SJSA1 (cell line): ENCODE data around the gene CD200. TPM values are rescaled to one million over a fixed set of nuclear protein-coding genes. Genes with fewer than 3 reads are reported as not detected.

ENCODE experiments used
- DNase-seq, 2 experiments: peaks; one replicate each; pipeline ENCODE4 v3.0.0-alpha.2; 2015 to 2020; ENCODE audit warnings: low spot score in 2 of 2, low read depth in 1 of 2
- H3K27ac ChIP-seq: fragments of 250-450 bp; sonication (Bioruptor Pico); 2 replicates; pipeline ENCODE4 v1.5.1; 2020; ENCODE audit warnings: mild to moderate bottlenecking, moderate library complexity
- H3K27me3 ChIP-seq: fragments of 250-450 bp; sonication (Bioruptor Pico); replicated peaks from 2 replicates; pipeline ENCODE4 v1.5.1; 2020; ENCODE audit warnings: mild to moderate bottlenecking, moderate library complexity
- H3K36me3 ChIP-seq: fragments of 250-450 bp; sonication (Bioruptor Pico); 2 replicates; pipeline ENCODE4 v1.5.1; 2020; ENCODE audit warnings: mild to moderate bottlenecking
- H3K4me1 ChIP-seq: fragments of 250-450 bp; sonication (Bioruptor Pico); replicated peaks from 2 replicates; pipeline ENCODE4 v1.6.1; 2021; ENCODE audit warnings: mild to moderate bottlenecking
- H3K4me3 ChIP-seq: fragments of 250-450 bp; sonication (Bioruptor Pico); 2 replicates; pipeline ENCODE4 v1.5.1; 2020; ENCODE audit warnings: mild to moderate bottlenecking
- H3K9me3 ChIP-seq: fragments of 250-450 bp; sonication (Bioruptor Pico); replicated peaks from 2 replicates; pipeline ENCODE4 v1.5.1; 2020; ENCODE audit warnings: mild to moderate bottlenecking
- total RNA-seq: library from RNA; depleted of rRNA; stranded (reverse); fragments of >200 nt; shearing (Covaris generic); gene quantifications from 2 replicates; pipeline ENCODE4 v1.2.3, GENCODE V29; 2014

CD200 gene
- total RNA-seq, 1 experiment from 2014 or later, result not detected

- Histone ChIP-seq H3K4me1 (no peaks in the 10 kb centered on the region), H3K9me3 (no peaks in the 10 kb centered on the region), H3K27me3 (peaks cover 12% of the 10 kb centered on the region), H3K4me3 (no peak overlapping the region), H3K27ac (no peak overlapping the region), H3K36me3 (no peaks in the 10 kb centered on the region)
- DNase-seq, result no peak
Measured at GRCh38 chr3:112339134-112339533, 6.2 kb downstream of the CD200 start.

- H3K27me3 ChIP-seq, result 0 out of 2 replicates have a peak, but pooled peaks cover 10% of the 10 kb centered on the region
- no peak overlapping the region for H3K27ac ChIP-seq
- H3K4me3 ChIP-seq, result no peak overlapping the region
- no peaks in the 10 kb centered on the region for H3K9me3 ChIP-seq
- H3K36me3 ChIP-seq, result no peaks in the 10 kb centered on the region
- no peak for DNase-seq
- H3K4me1 ChIP-seq, result no peaks in the 10 kb centered on the region
Measured at GRCh38 chr3:112339609-112340008, 6.7 kb downstream of the CD200 start.

- DNase-seq, result no peak
- no peak overlapping the region for H3K4me3 ChIP-seq
- no peak overlapping the region for H3K27ac ChIP-seq
- no peaks in the 10 kb centered on the region for H3K4me1 ChIP-seq
- 0 out of 2 replicates have a peak, but pooled peaks cover 2% of the 10 kb centered on the region for H3K27me3 ChIP-seq
- no peaks in the 10 kb centered on the region for H3K36me3 ChIP-seq
- no peaks in the 10 kb centered on the region for H3K9me3 ChIP-seq
Measured at GRCh38 chr3:112341386-112341785, 8.4 kb downstream of the CD200 start.

GRCh38 chr3:112345681-112346080, 12.7 kb downstream of the CD200 start:
- no peak for DNase-seq
- Histone ChIP-seq H3K4me3 (no peak overlapping the region), H3K4me1 (no peaks in the 10 kb centered on the region), H3K27ac (no peak overlapping the region), H3K9me3 (no peaks in the 10 kb centered on the region), H3K27me3 (no peaks in the 10 kb centered on the region), H3K36me3 (no peaks in the 10 kb centered on the region)

GRCh38 chr3:112346491-112347122, 13.7 kb downstream of the CD200 start:
- Histone ChIP-seq H3K4me1 (no peaks in the 10 kb centered on the region), H3K4me3 (no peak overlapping the region)

GRCh38 chr3:112348943-112349342, 16.0 kb downstream of the CD200 start:
- no peak for DNase-seq
- H3K36me3 ChIP-seq, result no peaks in the 10 kb centered on the region
- no peak overlapping the region for H3K27ac ChIP-seq
- H3K4me3 ChIP-seq, result no peak overlapping the region
- no peaks in the 10 kb centered on the region for H3K27me3 ChIP-seq
- no peaks in the 10 kb centered on the region for H3K9me3 ChIP-seq
- no peaks in the 10 kb centered on the region for H3K4me1 ChIP-seq

More at GRCh38 chr3:112346491-112347122, 13.7 kb downstream of the CD200 start:
- Histone ChIP-seq H3K27ac (no peak overlapping the region), H3K36me3 (no peaks in the 10 kb centered on the region), H3K9me3 (no peaks in the 10 kb centered on the region), H3K27me3 (no peaks in the 10 kb centered on the region)
- no peak for DNase-seq

- Histone ChIP-seq H3K36me3 (no peaks in the 10 kb centered on the region), H3K4me1 (no peaks in the 10 kb centered on the region), H3K27ac (no peak overlapping the region), H3K9me3 (no peaks in the 10 kb centered on the region), H3K4me3 (no peak overlapping the region), H3K27me3 (no peaks in the 10 kb centered on the region)
- DNase-seq, result no peak
Measured at GRCh38 chr3:112349557-112349956, 16.6 kb downstream of the CD200 start.

- DNase-seq, result no peak
- Histone ChIP-seq H3K27ac (no peak overlapping the region), H3K27me3 (no peaks in the 10 kb centered on the region), H3K4me1 (no peaks in the 10 kb centered on the region), H3K9me3 (no peaks in the 10 kb centered on the region), H3K4me3 (no peak overlapping the region), H3K36me3 (no peaks in the 10 kb centered on the region)
Measured at GRCh38 chr3:112350018-112350810, 17.3 kb downstream of the CD200 start.

- Histone ChIP-seq H3K27ac (no peak overlapping the region), H3K27me3 (no peaks in the 10 kb centered on the region), H3K36me3 (no peaks in the 10 kb centered on the region), H3K4me3 (no peak overlapping the region), H3K4me1 (no peaks in the 10 kb centered on the region), H3K9me3 (no peaks in the 10 kb centered on the region)
- no peak for DNase-seq
Measured at GRCh38 chr3:112351036-112351435, 18.1 kb downstream of the CD200 start.

- DNase-seq, result no peak
- Histone ChIP-seq H3K36me3 (no peaks in the 10 kb centered on the region), H3K27me3 (no peaks in the 10 kb centered on the region), H3K9me3 (no peaks in the 10 kb centered on the region), H3K27ac (no peak overlapping the region), H3K4me1 (no peaks in the 10 kb centered on the region), H3K4me3 (no peak overlapping the region)
Measured at GRCh38 chr3:112351823-112352222, 18.9 kb downstream of the CD200 start.

GRCh38 chr3:112352720-112353119, 19.8 kb downstream of the CD200 start:
- Histone ChIP-seq H3K4me3 (no peak overlapping the region), H3K27me3 (no peaks in the 10 kb centered on the region), H3K4me1 (no peaks in the 10 kb centered on the region), H3K27ac (no peak overlapping the region), H3K9me3 (no peaks in the 10 kb centered on the region), H3K36me3 (no peaks in the 10 kb centered on the region)
- no peak for DNase-seq

- Histone ChIP-seq H3K27me3 (no peaks in the 10 kb centered on the region), H3K4me3 (no peak overlapping the region)
- DNase-seq, result no peak
Measured at GRCh38 chr3:112353365-112353764, 20.4 kb downstream of the CD200 start.

GRCh38 chr3:112354642-112355306, 21.8 kb downstream of the CD200 start:
- no peak overlapping the region for H3K27ac ChIP-seq
- H3K9me3 ChIP-seq, result no peaks in the 10 kb centered on the region
- H3K4me1 ChIP-seq, result no peaks in the 10 kb centered on the region
- H3K4me3 ChIP-seq, result no peak overlapping the region
- no peak for DNase-seq
- no peaks in the 10 kb centered on the region for H3K27me3 ChIP-seq
- no peaks in the 10 kb centered on the region for H3K36me3 ChIP-seq

More at GRCh38 chr3:112353365-112353764, 20.4 kb downstream of the CD200 start:
- no peaks in the 10 kb centered on the region for H3K36me3 ChIP-seq
- H3K9me3 ChIP-seq, result no peaks in the 10 kb centered on the region
- H3K27ac ChIP-seq, result no peak overlapping the region
- H3K4me1 ChIP-seq, result no peaks in the 10 kb centered on the region

- Histone ChIP-seq H3K4me1 (no peaks in the 10 kb centered on the region), H3K27ac (no peak overlapping the region), H3K27me3 (no peaks in the 10 kb centered on the region), H3K36me3 (no peaks in the 10 kb centered on the region), H3K4me3 (no peak overlapping the region), H3K9me3 (no peaks in the 10 kb centered on the region)
- no peak for DNase-seq
Measured at GRCh38 chr3:112355307-112355687, 22.3 kb downstream of the CD200 start.
